CD4-positive, alpha-beta T cell treated with Interleukin-2 at 100 ng/mL for 4 hours (primary cell): ENCODE measurements around the gene LPAR1.

Experiments
- DNase-seq: peaks from one replicate; pipeline ENCODE4 v3.0.0-alpha.2; 2020; ENCODE audit warnings: low spot score

The LPAR1 gene

GRCh38 chr9:111037356-111037707 lies 938 bp downstream of the LPAR1 start:
- DNase-seq = no peak

DNA sequence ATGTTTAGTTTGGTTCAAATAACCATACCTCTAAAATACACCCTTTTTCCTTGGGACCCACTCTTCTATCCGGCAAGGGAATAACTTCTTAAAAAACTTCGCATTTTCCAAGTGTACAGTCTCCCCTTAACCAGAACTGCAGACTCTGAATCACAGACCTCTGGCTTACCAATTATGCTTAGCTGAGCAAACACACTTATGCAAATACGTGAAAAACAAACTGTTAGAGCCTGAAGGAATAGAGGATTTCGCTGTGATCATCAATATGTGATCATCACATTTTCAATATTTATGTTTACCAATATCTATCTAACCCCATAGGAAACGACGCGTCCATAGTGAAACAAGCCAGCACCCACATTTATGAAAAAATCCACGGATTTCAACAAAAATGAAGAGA lies 1.3 kb downstream of the LPAR1 start:
- no peak for DNase-seq

- no peak for DNase-seq
Measured at GRCh38 chr9:111036429-111036789, 1.9 kb downstream of the LPAR1 start.

- no peak for DNase-seq
Measured at GRCh38 chr9:111035543-111036428, 2.5 kb downstream of the LPAR1 start.

GRCh38 chr9:111034898-111035539 lies 3.3 kb downstream of the LPAR1 start:
- DNase-seq = no peak

GRCh38 chr9:111034170-111034897 lies 3.9 kb downstream of the LPAR1 start:
- DNase-seq = no peak

- DNase-seq = no peak
Measured at GRCh38 chr9:111030492-111030891, 7.8 kb downstream of the LPAR1 start.

GRCh38 chr9:111029260-111029659 lies 9.0 kb downstream of the LPAR1 start:
- DNase-seq = no peak

GRCh38 chr9:111027798-111028197 lies 10.5 kb downstream of the LPAR1 start:
- DNase-seq = no peak

GRCh38 chr9:111023128-111023527 lies 15.1 kb downstream of the LPAR1 start:
- DNase-seq = no peak

GRCh38 chr9:111020594-111020993 lies 17.7 kb downstream of the LPAR1 start:
- no peak for DNase-seq

- no peak for DNase-seq
Measured at GRCh38 chr9:111016426-111017045, 21.7 kb downstream of the LPAR1 start.

GRCh38 chr9:111016016-111016415 lies 22.3 kb downstream of the LPAR1 start:
- DNase-seq = no peak

- no peak for DNase-seq
Measured at GRCh38 chr9:111013707-111014106, 24.6 kb downstream of the LPAR1 start.

GRCh38 chr9:111013250-111013649 lies 25.0 kb downstream of the LPAR1 start:
- DNase-seq = no peak

DNA sequence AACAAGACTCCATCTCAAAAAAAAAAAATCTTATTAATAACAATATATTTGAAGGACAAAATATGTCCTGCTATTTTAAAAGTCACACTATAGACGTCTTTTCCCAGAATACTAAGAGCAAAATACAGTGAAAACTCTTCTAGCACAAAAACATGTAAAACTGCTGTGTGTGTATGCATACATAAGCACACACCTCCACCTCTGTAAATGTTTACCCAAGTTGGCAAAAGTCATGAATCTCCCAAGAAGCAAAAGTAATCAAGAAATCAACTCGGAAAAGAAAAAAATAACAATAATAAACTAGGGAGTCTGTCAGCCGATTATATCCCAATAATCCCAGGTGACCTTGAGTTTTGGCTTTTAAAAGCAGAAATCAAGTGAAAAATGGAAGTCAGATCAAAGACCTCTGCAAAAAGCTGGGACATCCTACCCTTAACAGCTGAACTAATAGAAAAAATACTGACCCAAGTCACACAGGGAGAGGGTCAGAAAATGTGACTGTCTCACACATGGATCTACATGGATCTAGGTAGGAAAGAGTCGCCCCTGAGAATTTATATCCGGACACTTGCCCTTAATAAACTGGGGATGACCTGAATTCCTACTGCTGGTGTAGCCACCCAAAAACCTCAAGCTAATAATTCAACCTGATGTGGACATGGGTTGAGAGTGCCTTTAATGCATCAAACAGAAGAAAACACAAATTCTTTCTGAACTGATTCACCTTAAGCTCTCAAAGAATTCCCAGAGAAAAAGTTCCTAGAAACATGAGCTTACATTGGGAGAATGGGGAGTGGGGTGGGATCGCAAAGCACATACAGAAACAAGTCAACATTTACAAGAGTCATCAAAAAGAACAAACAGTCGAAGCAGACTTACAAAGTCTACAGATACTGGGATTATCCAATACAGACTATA lies 29.9 kb downstream of the LPAR1 start:
- no peak for DNase-seq

GRCh38 chr9:111005746-111006470 lies 32.4 kb downstream of the LPAR1 start:
- DNase-seq = no peak

- no peak for DNase-seq
Measured at GRCh38 chr9:111004936-111005335, 33.3 kb downstream of the LPAR1 start.

GRCh38 chr9:111003182-111003581 lies 35.1 kb downstream of the LPAR1 start:
- DNase-seq = no peak

- no peak for DNase-seq
Measured at GRCh38 chr9:111001526-111001925, 36.7 kb downstream of the LPAR1 start.

DNA sequence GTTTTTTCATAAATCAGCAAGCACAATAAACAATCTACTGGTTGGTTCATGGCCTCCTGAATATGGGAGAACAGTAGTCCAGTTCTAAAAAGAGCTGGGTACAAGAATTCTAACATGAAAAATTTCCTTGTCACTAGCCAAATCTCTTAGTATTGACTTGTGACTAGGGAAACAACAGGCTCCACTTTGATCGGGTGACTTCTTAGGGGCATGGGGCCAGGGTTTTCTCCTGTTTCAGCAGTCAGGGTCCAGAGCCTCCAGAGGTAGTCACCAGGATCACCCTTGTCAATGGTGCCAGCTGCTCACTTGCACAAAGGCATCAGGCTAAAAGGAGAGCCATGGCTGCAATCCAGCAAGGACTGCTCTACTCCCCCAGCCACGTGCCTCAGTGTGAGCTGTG lies 38.1 kb downstream of the LPAR1 start:
- DNase-seq = no peak
